HEK293T (cell line): ENCODE measurements around the gene MGRN1.

ENCODE experiments used
- CTCF ChIA-PET: fragments of 350-600 bp; formaldehyde crosslinking; extraction: SDS; loops from one replicate; lab custom pipeline; 2021; ENCODE audit warnings: antibody characterized with exemption, inconsistent platforms; lab: Yijun Ruan, JAX
- POLR2A ChIA-PET: fragments of 350-600 bp; formaldehyde crosslinking; extraction: SDS; loops from one replicate; lab custom pipeline; 2020; ENCODE audit warnings: antibody characterized with exemption, inconsistent platforms; lab: Yijun Ruan, JAX
- DNase-seq: peaks from one replicate; pipeline ENCODE4 v3.0.0; 2012; ENCODE audit warnings: mixed read lengths; ENCODE audit errors: extremely low spot score
- ARNT ChIP-seq: fragments of 450-650 bp; IDR thresholded peaks from 2 replicates; pipeline ENCODE4 v1.6.1; 2017; ENCODE audit warnings: mild to moderate bottlenecking
- BHLHE40 ChIP-seq: fragments of 450-650 bp; IDR thresholded peaks from 2 replicates; pipeline ENCODE4 v1.6.1; 2016; ENCODE audit warnings: mild to moderate bottlenecking, moderate library complexity, borderline replicate concordance
- CTBP1 ChIP-seq: fragments of 450-650 bp; IDR thresholded peaks from 2 replicates; pipeline ENCODE4 v1.6.1; 2016; ENCODE audit warnings: borderline replicate concordance
- ELF4 ChIP-seq: fragments of 450-650 bp; IDR thresholded peaks from 2 replicates; pipeline ENCODE4 v1.6.1; 2017; ENCODE audit warnings: antibody characterized with exemption
- FOXA1 ChIP-seq: fragments of 450-650 bp; IDR thresholded peaks from 2 replicates; pipeline ENCODE4 v1.6.1; 2016; ENCODE audit warnings: mild to moderate bottlenecking
- FOXK2 ChIP-seq: fragments of 450-650 bp; IDR thresholded peaks from 2 replicates; pipeline ENCODE4 v1.6.1; 2016; ENCODE audit warnings: mild to moderate bottlenecking
- FOXM1 ChIP-seq: fragments of 450-650 bp; IDR thresholded peaks from 2 replicates; pipeline ENCODE4 v1.6.1; 2017; ENCODE audit warnings: mild to moderate bottlenecking, borderline replicate concordance
- HDGF ChIP-seq: fragments of 450-650 bp; IDR thresholded peaks from 2 replicates; pipeline ENCODE4 v1.6.1; 2017; ENCODE audit warnings: antibody characterized with exemption, borderline replicate concordance
- L3MBTL2 ChIP-seq: fragments of 450-650 bp; conservative IDR thresholded peaks from 2 replicates; pipeline ENCODE4 v1.6.1; 2016; ENCODE audit warnings: mild to moderate bottlenecking
- LEF1 ChIP-seq: fragments of 450-650 bp; IDR thresholded peaks from 2 replicates; pipeline ENCODE4 v1.6.1; 2017; ENCODE audit warnings: mild to moderate bottlenecking, borderline replicate concordance
- NFRKB ChIP-seq: fragments of 450-650 bp; IDR thresholded peaks from 2 replicates; pipeline ENCODE4 v1.6.1; 2016; ENCODE audit warnings: mild to moderate bottlenecking, moderate library complexity
- PKNOX1 ChIP-seq: fragments of 450-650 bp; IDR thresholded peaks from 2 replicates; pipeline ENCODE4 v1.6.1; 2016
- SP1 ChIP-seq: fragments of 450-650 bp; IDR thresholded peaks from 2 replicates; pipeline ENCODE4 v1.6.1; 2017
- SUZ12 ChIP-seq: fragments of 450-650 bp; IDR thresholded peaks from 2 replicates; pipeline ENCODE4 v1.6.1; 2016; ENCODE audit warnings: mild to moderate bottlenecking
- TARDBP ChIP-seq: fragments of 450-650 bp; IDR thresholded peaks from 2 replicates; pipeline ENCODE4 v1.6.1; 2016
- ZNF384 ChIP-seq: fragments of 450-650 bp; IDR thresholded peaks from 2 replicates; pipeline ENCODE4 v1.6.1; 2016

Gene MGRN1

DNA sequence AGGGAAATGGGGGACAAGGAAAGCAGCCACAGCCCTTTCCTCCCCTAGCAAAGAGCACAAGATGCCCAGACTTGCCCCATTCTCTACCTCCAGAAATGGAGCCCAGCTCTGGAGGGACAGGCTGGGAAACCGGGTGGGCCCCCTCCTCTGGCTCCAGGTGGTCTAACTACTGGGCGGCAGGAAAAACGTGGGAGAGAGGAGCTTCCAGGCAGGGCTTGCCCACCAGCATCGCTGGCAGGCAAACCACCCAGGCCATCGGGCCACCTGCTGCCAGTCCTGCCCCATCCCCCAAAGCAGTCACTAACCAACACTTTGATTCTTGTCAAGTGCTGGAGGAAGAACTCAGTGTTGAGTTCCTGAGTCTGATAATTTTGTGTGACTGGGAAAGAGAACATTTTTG, 93.8 kb downstream of the MGRN1 start:
- ChIA-PET POLR2A (interaction anchor here (1.1 kb wide), 1 partner anchor 16 kb away, joined by 6 read pairs; the partner anchor contains the start of genes ANKS3 and DNAAF8), CTCF (no interaction called here)
- DNase-seq = no peak
- TF ChIP-seq PKNOX1 (no peak), HDGF (no peak)

- ChIA-PET POLR2A (interaction anchor here (3.0 kb wide), 1 partner anchor 11 kb away, joined by 15 read pairs; the partner anchor contains the start of genes ANKS3 and DNAAF8), CTCF (no interaction called here)
- DNase-seq = no peak
- no peak for TF ChIP-seq ELF4
- TF ChIP-seq TARDBP = no peak
- no peak for TF ChIP-seq FOXM1
- TF ChIP-seq ARNT = no peak
- TF ChIP-seq CTBP1 = no peak
- no peak for TF ChIP-seq BHLHE40
- no peak for TF ChIP-seq HDGF
- TF ChIP-seq NFRKB = no peak
- TF ChIP-seq L3MBTL2 = no peak
- no peak for TF ChIP-seq SUZ12
- no peak for TF ChIP-seq PKNOX1
- TF ChIP-seq LEF1 = no peak
- no peak for TF ChIP-seq FOXK2
Measured at GRCh38 chr16:4723071-4723767, 98.6 kb downstream of the MGRN1 start.

- TF ChIP-seq SP1 (no peak), FOXA1 (no peak), ZNF384 (no peak), FOXM1 (no peak), SUZ12 (no peak), TARDBP (no peak), L3MBTL2 (no peak), ARNT (no peak), BHLHE40 (no peak), HDGF (no peak)
- no peak for DNase-seq
- CTCF ChIA-PET = interaction anchor here (0.6 kb wide), 1 partner anchor 472 kb away, joined by 3 read pairs; no protein-coding TSS in a partner anchor
- POLR2A ChIA-PET = interaction anchor here (3.0 kb wide), 1 partner anchor 9 kb away, joined by 15 read pairs; the partner anchor contains the start of genes ANKS3 and DNAAF8
Measured at GRCh38 chr16:4724661-4725270, 100.1 kb downstream of the MGRN1 start.

- no peak for TF ChIP-seq TARDBP
- no peak for TF ChIP-seq L3MBTL2
- no peak for TF ChIP-seq FOXA1
- TF ChIP-seq ELF4 = no peak
- no peak for TF ChIP-seq FOXM1
- no peak for TF ChIP-seq HDGF
- TF ChIP-seq ZNF384 = no peak
- no peak for TF ChIP-seq FOXK2
- CTCF ChIA-PET = no interaction called here
- DNase-seq = no peak
- POLR2A ChIA-PET = interaction anchor here (3.0 kb wide), 1 partner anchor 8 kb away, joined by 15 read pairs; the partner anchor contains the start of genes ANKS3 and DNAAF8
Measured at GRCh38 chr16:4726616-4727015, 102.0 kb downstream of the MGRN1 start.

GRCh38 chr16:4728676-4729075, 104.0 kb downstream of the MGRN1 start:
- POLR2A ChIA-PET = no interaction called here
- no peak for DNase-seq
- CTCF ChIA-PET = no interaction called here
- TF ChIP-seq PKNOX1 (no peak), HDGF (no peak), L3MBTL2 (no peak), ZNF384 (no peak), NFRKB (no peak)

DNA sequence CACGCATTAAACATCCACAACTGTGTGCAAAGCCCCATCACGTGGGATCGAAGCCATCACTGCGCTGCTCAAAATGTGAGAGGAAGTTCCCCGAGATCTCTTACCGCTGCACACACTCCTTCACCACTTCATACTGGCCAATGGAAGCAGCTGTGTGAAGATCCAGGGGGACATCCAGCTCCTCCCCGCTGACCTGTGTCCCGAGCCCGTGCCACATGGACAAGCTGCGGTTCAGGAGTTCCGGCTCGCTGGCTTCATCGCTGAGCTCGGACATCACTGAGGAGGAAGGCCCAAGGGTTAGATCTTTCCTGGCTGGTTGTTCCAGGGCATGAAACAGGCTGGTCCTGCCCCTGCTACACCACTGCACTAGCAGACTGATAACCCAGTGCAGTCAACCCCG, 105.2 kb downstream of the MGRN1 start:
- no peak for DNase-seq
- ChIA-PET POLR2A (interaction anchor here (0.5 kb wide), 1 partner anchor 210 kb away, joined by 3 read pairs; no protein-coding TSS in a partner anchor), CTCF (no interaction called here)
- TF ChIP-seq ZNF384 (no peak), NFRKB (no peak), BHLHE40 (no peak), HDGF (no peak), FOXA1 (no peak)
